Activated T-cell treated with anti-CD3 and anti-CD28 coated beads, Interleukin-2, amount 50 U/mL, for 24 hours (primary cell): ENCODE measurements around the gene TMEM72.
"Not testable (repeated sequence)": the region's sequence is repeated elsewhere in the genome, so short reads cannot be mapped to it uniquely, and the experiment has no call there.

ENCODE experiments used
- DNase-seq: peaks from one replicate; pipeline ENCODE4 v3.0.0-alpha.2; 2020
- H3K27ac Mint-ChIP-seq: 2 replicates; pipeline ENCODE4 v1.8.0; 2020; ENCODE audit warnings: mild to moderate bottlenecking, mixed read lengths
- H3K27me3 Mint-ChIP-seq: 2 replicates; pipeline ENCODE4 v1.8.0; 2020; ENCODE audit warnings: mixed read lengths
- H3K36me3 Mint-ChIP-seq: 2 replicates; pipeline ENCODE4 v1.8.0; 2020; ENCODE audit warnings: low read depth, mixed read lengths
- H3K4me1 Mint-ChIP-seq: 2 replicates; pipeline ENCODE4 v1.8.0; 2020; ENCODE audit warnings: low read depth, mixed read lengths
- H3K4me3 Mint-ChIP-seq: 2 replicates; pipeline ENCODE4 v1.8.0; 2020; ENCODE audit warnings: mild to moderate bottlenecking, moderate library complexity, mixed read lengths
- H3K9me3 Mint-ChIP-seq: 2 replicates; pipeline ENCODE4 v1.8.0; 2020; ENCODE audit warnings: mixed read lengths

TMEM72 gene

GRCh38 chr10:44911081-44911540, at the start of gene TMEM72:
TMEM72 (plus strand) TSS chr10:44911337; CDS start chr10:44911513, 176 bp downstream.
- Mint-ChIP-seq H3K27me3 (no peaks in the 10 kb centered on the region), H3K4me3 (no peak within 1 kb of the TSS), H3K36me3 (no peaks in the 10 kb centered on the region), H3K4me1 (peaks cover 15% of the 10 kb centered on the region), H3K27ac (no peak within 1 kb of the TSS), H3K9me3 (no peaks in the 10 kb centered on the region)
- no peak for DNase-seq

GRCh38 chr10:44862006-44862751, 49.0 kb upstream of the TMEM72 start:
- H3K36me3 Mint-ChIP-seq: no peaks in the 10 kb centered on the region
- H3K9me3 Mint-ChIP-seq: no peaks in the 10 kb centered on the region
- peaks cover 46% of the 10 kb centered on the region for H3K27me3 Mint-ChIP-seq
- peaks cover 15% of the 10 kb centered on the region for H3K4me1 Mint-ChIP-seq
- no peak overlapping the region for H3K4me3 Mint-ChIP-seq
- no peak overlapping the region for H3K27ac Mint-ChIP-seq
- no peak for DNase-seq

GRCh38 chr10:44862924-44863323, 48.2 kb upstream of the TMEM72 start:
- no peaks in the 10 kb centered on the region for H3K9me3 Mint-ChIP-seq
- H3K36me3 Mint-ChIP-seq: no peaks in the 10 kb centered on the region
- H3K4me1 Mint-ChIP-seq: peaks cover 15% of the 10 kb centered on the region
- H3K4me3 Mint-ChIP-seq: no peak overlapping the region
- H3K27ac Mint-ChIP-seq: no peak overlapping the region
- H3K27me3 Mint-ChIP-seq: peaks cover 53% of the 10 kb centered on the region
- DNase-seq: no peak

DNA sequence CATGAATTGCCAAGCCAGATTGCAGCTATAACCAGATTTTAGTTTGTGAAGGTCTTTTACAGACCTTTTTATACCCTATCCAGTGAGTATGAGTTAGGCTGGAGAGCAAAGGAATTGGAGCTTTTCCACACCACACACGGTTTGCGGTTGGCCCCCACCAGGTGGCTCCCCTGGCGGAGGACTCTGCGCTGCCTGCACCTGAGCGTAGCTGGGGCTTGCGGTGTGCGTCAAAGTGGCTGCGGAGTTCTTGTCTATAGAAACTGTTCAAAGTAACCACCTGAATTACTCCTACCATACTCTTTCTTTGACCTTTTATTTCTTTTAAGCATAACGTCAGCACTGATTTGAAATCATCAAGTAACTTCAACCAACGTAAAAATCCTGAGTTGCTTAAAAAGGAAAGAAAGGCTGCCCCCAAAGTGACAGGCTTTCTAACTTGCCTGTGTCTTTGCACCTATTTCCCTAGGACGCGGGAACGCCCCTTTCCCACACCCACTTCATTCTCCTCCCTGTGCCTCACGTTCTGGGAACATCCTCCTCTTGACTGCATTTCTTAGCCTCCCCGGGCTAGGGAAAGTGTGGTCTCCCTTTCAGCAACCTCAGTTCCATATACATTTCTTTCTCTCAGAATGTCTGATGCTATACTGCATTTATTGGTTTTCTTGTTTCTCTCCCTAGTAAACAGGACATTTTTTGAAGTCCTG, 47.6 kb upstream of the TMEM72 start:
- Mint-ChIP-seq H3K27ac (no peak overlapping the region), H3K36me3 (no peaks in the 10 kb centered on the region), H3K4me3 (peak overlapping the region; percentile 86), H3K27me3 (peaks cover 55% of the 10 kb centered on the region), H3K9me3 (no peaks in the 10 kb centered on the region), H3K4me1 (peaks cover 15% of the 10 kb centered on the region)
- no peak for DNase-seq

GRCh38 chr10:44864051-44864450, 47.1 kb upstream of the TMEM72 start:
- Mint-ChIP-seq H3K36me3 (no peaks in the 10 kb centered on the region), H3K27ac (no peak overlapping the region), H3K4me1 (peaks cover 15% of the 10 kb centered on the region), H3K4me3 (peak overlapping the region; percentile 86), H3K27me3 (peaks cover 60% of the 10 kb centered on the region), H3K9me3 (no peaks in the 10 kb centered on the region)
- peak; percentile 44 for DNase-seq

DNA sequence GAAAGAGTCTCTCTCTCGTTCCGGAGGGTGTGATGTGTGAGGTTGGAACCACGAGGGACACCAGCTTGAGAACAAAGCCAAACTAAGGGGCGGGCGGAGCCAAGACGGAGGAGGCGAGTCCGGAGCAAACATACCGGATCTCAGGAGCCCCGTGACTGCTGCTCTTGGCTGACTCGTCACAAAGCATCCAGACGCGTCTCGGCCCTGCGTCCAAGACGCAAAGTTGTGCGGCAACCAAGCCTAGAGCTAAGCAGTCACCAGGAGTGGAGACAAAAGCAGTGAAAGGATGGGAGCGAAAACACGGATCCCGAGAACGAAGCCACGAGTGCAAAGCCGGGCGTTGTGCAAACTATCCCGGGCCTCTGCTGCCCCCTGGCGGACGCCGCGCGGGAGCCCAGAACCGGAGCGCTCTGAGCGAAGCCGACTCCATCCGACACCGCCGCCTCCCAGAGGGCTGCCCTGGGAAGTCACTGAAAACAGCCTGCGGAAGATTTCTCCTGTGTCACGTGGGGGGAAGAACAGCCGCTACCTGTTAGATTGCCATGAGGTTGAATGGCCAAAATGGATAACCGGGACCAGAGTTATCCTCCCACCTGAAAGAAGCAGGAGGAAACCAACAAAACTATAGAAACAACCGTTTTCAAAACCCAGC, 46.4 kb upstream of the TMEM72 start:
- H3K27ac Mint-ChIP-seq: no peak overlapping the region
- peaks cover 15% of the 10 kb centered on the region for H3K4me1 Mint-ChIP-seq
- peak; percentile 91 for DNase-seq
- H3K4me3 Mint-ChIP-seq: peak overlapping the region; percentile 86
- H3K27me3 Mint-ChIP-seq: peaks cover 65% of the 10 kb centered on the region
- H3K9me3 Mint-ChIP-seq: no peaks in the 10 kb centered on the region
- H3K36me3 Mint-ChIP-seq: no peaks in the 10 kb centered on the region

GRCh38 chr10:44865289-44865671, 45.9 kb upstream of the TMEM72 start:
- Mint-ChIP-seq H3K4me3 (peak overlapping the region; percentile 86), H3K27me3 (peaks cover 70% of the 10 kb centered on the region), H3K9me3 (no peaks in the 10 kb centered on the region), H3K27ac (no peak overlapping the region), H3K36me3 (no peaks in the 10 kb centered on the region), H3K4me1 (peaks cover 15% of the 10 kb centered on the region)
- DNase-seq: no peak

GRCh38 chr10:44866367-44866766, 44.8 kb upstream of the TMEM72 start:
- H3K4me1 Mint-ChIP-seq: peaks cover 15% of the 10 kb centered on the region

GRCh38 chr10:44870031-44870430, 41.1 kb upstream of the TMEM72 start:
- no peak overlapping the region for H3K4me3 Mint-ChIP-seq
- no peaks in the 10 kb centered on the region for H3K9me3 Mint-ChIP-seq
- no peak for DNase-seq
- no peaks in the 10 kb centered on the region for H3K36me3 Mint-ChIP-seq
- H3K4me1 Mint-ChIP-seq: peaks cover under 1% of the 10 kb centered on the region
- H3K27me3 Mint-ChIP-seq: peaks cover 43% of the 10 kb centered on the region
- no peak overlapping the region for H3K27ac Mint-ChIP-seq

More at GRCh38 chr10:44866367-44866766, 44.8 kb upstream of the TMEM72 start:
- H3K4me3 Mint-ChIP-seq, H3K9me3 Mint-ChIP-seq, DNase-seq, H3K27ac Mint-ChIP-seq, H3K36me3 Mint-ChIP-seq: not testable (repeated sequence)
- peaks cover 70% of the 10 kb centered on the region for H3K27me3 Mint-ChIP-seq

DNA sequence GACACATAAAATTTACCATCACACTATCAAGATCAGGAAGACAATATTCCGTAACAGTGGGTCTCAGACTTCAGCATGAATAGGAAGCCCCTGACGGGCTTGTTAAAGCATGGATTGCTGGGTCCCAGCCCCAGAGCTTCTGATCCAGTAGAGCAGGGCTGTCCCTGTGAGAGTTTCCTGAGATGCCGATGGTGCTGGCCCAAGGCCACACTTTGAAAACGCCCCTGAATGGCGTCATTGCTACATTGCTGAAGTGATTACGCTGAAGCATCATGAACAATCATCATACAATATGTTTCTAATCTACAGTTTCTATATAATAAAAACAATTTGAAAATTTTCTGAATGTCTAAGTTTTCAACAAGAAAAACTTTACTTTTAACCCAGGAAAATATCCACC, 38.0 kb upstream of the TMEM72 start:
- no peak for DNase-seq
- no peaks in the 10 kb centered on the region for H3K9me3 Mint-ChIP-seq
- H3K36me3 Mint-ChIP-seq: no peaks in the 10 kb centered on the region
- H3K27ac Mint-ChIP-seq: no peak overlapping the region
- H3K4me1 Mint-ChIP-seq: no peaks in the 10 kb centered on the region
- H3K27me3 Mint-ChIP-seq: peaks cover 17% of the 10 kb centered on the region
- H3K4me3 Mint-ChIP-seq: no peak overlapping the region

DNA sequence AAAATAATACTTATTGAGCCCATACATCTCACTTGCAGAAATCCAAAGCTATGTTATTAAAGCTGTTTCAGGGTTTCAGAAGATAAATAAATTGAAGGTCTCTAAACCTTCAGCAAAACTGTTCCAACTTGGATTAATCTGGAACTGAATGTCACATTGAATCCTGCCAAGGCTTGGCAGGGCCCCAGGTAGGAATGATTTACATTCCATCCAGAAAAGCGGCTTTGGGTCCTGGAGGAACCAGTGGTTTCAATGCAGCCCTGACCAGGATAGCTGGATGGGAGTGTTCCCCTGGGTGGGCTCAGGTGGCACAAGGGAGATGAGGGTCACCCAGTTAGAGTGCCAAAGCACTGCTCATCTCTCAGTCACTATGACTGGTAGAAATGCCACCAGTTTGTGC, 37.0 kb upstream of the TMEM72 start:
- no peak for DNase-seq
- Mint-ChIP-seq H3K9me3 (no peaks in the 10 kb centered on the region), H3K4me3 (no peak overlapping the region), H3K27me3 (peaks cover 11% of the 10 kb centered on the region), H3K36me3 (no peaks in the 10 kb centered on the region), H3K27ac (no peak overlapping the region), H3K4me1 (peaks cover 5% of the 10 kb centered on the region)

- DNase-seq: peak; percentile 83
- Mint-ChIP-seq H3K4me3 (peak overlapping the region; percentile 72), H3K27ac (peak overlapping the region; percentile 48), H3K36me3 (no peaks in the 10 kb centered on the region), H3K9me3 (no peaks in the 10 kb centered on the region), H3K27me3 (peaks cover 19% of the 10 kb centered on the region), H3K4me1 (peaks cover 10% of the 10 kb centered on the region)
Measured at GRCh38 chr10:44878706-44879530, 32.2 kb upstream of the TMEM72 start.

GRCh38 chr10:44879531-44879899, 31.6 kb upstream of the TMEM72 start:
- no peak overlapping the region for H3K27ac Mint-ChIP-seq

DNA sequence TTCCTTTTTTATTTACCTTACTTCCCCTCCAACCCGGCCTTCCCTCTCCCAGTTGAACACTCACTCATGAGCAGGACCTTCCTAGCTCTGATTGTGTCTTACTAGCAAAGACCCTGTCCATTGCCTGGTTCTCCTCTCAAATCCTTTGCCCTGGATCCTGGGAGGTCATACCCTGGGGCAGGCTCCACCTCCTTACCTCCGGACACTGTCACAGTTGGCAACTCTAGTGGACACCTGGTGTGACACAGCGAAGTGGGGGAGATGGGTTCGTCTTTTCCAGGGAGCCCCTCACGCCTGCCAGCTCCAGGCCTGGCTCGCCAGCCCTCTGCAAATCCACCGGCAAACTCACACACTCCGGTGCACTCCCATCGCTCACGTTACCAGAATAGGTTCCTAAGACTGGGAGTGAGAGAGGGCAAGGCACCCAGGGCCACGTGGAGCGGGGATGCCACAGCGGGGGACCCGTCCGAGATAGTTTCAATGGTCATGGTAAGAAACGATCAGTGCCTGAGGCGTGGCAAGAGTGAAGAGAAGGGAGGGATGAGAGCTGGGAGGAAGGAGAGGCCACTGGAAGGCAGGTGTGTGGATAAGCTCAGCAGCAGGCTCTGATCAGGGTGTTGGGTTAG, 30.9 kb upstream of the TMEM72 start:
- Mint-ChIP-seq H3K36me3 (no peaks in the 10 kb centered on the region), H3K9me3 (no peaks in the 10 kb centered on the region), H3K27me3 (peaks cover 19% of the 10 kb centered on the region), H3K4me1 (peaks cover 10% of the 10 kb centered on the region), H3K27ac (no peak overlapping the region), H3K4me3 (no peak overlapping the region)
- no peak for DNase-seq

More at GRCh38 chr10:44879531-44879899, 31.6 kb upstream of the TMEM72 start:
- Mint-ChIP-seq H3K4me3 (peak overlapping the region; percentile 72), H3K36me3 (no peaks in the 10 kb centered on the region), H3K27me3 (peaks cover 19% of the 10 kb centered on the region), H3K4me1 (peaks cover 10% of the 10 kb centered on the region), H3K9me3 (no peaks in the 10 kb centered on the region)
- no peak for DNase-seq
